ENCODE results near the gene ZNF580.

DNA sequence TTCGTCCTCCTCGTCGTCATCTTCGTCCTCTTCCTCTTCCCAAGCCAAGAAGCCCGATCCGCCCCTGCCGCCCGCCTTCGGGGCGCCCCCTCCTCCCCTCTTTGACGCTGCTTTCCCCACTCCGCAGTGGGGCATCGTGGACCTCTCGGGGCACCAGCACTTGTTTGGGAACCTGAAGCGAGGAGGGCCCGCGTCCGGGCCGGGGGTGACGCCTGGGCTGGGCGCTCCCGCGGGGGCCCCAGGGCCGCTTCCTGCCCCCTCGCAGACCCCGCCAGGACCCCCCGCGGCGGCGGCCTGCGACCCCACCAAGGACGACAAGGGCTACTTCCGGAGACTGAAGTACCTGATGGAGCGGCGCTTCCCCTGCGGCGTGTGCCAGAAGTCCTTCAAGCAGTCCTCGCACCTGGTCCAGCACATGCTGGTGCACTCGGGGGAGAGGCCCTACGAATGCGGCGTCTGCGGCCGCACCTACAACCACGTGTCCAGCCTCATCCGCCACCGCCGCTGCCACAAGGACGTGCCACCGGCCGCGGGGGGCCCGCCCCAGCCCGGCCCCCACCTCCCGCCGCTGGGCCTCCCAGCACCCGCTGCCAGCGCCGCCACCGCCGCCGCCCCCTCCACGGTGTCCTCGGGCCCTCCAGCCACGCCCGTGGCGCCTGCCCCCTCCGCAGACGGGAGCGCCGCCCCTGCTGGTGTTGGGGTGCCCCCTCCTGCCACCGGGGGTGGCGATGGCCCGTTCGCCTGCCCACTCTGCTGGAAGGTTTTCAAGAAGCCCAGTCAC, 26.7 kb upstream of the ZNF580 start:
- TF ChIP-seq CTCF (IDR thresholded peaks at IDR 0.05) (no peak), POLR2A (IDR thresholded peaks at IDR 0.05) (no peak)

All from esophagus squamous epithelium (tissue), 4 donors.